ENCODE measurements around the gene TNFRSF6B.

- TF ChIP-seq SMC3 (IDR thresholded peaks at IDR 0.05) (no peak), POLR2A (IDR thresholded peaks at IDR 0.05; ENCODE audit: low read length) (no peak), MAZ (IDR thresholded peaks at IDR 0.05; ENCODE audit: borderline replicate concordance, low read depth, low read length) (no peak), EP300 (IDR thresholded peaks at IDR 0.05) (no peak), KDM1A (IDR thresholded peaks at IDR 0.05; ENCODE audit: low read depth) (no peak), RAD21 (conservative IDR thresholded peaks at IDR 0.05 in 1 of 2, IDR thresholded peaks at IDR 0.05 in 1 of 2) (no peak), SREBF2 (IDR thresholded peaks at IDR 0.05) (no peak), MAX (IDR thresholded peaks at IDR 0.05) (no peak), NFE2L2 (conservative IDR thresholded peaks at IDR 0.05; ENCODE audit: low read length) (no peak), KDM5A (IDR thresholded peaks at IDR 0.05) (no peak), FOSB (CRISPR knock-in tag; IDR thresholded peaks at IDR 0.05) (no peak)
- TF ChIP-seq, protein P1, sequence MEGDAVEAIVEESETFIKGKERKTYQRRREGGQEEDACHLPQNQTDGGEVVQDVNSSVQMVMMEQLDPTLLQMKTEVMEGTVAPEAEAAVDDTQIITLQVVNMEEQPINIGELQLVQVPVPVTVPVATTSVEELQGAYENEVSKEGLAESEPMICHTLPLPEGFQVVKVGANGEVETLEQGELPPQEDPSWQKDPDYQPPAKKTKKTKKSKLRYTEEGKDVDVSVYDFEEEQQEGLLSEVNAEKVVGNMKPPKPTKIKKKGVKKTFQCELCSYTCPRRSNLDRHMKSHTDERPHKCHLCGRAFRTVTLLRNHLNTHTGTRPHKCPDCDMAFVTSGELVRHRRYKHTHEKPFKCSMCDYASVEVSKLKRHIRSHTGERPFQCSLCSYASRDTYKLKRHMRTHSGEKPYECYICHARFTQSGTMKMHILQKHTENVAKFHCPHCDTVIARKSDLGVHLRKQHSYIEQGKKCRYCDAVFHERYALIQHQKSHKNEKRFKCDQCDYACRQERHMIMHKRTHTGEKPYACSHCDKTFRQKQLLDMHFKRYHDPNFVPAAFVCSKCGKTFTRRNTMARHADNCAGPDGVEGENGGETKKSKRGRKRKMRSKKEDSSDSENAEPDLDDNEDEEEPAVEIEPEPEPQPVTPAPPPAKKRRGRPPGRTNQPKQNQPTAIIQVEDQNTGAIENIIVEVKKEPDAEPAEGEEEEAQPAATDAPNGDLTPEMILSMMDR (IDR thresholded peaks at IDR 0.05): no peak
- TF ChIP-seq, protein P2, sequence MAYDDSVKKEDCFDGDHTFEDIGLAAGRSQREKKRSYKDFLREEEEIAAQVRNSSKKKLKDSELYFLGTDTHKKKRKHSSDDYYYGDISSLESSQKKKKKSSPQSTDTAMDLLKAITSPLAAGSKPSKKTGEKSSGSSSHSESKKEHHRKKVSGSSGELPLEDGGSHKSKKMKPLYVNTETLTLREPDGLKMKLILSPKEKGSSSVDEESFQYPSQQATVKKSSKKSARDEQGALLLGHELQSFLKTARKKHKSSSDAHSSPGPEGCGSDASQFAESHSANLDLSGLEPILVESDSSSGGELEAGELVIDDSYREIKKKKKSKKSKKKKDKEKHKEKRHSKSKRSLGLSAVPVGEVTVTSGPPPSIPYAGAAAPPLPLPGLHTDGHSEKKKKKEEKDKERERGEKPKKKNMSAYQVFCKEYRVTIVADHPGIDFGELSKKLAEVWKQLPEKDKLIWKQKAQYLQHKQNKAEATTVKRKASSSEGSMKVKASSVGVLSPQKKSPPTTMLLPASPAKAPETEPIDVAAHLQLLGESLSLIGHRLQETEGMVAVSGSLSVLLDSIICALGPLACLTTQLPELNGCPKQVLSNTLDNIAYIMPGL (CRISPR knock-in tag; IDR thresholded peaks at IDR 0.05; ENCODE audit: borderline replicate concordance): no peak
- TF ChIP-seq, protein P3, sequence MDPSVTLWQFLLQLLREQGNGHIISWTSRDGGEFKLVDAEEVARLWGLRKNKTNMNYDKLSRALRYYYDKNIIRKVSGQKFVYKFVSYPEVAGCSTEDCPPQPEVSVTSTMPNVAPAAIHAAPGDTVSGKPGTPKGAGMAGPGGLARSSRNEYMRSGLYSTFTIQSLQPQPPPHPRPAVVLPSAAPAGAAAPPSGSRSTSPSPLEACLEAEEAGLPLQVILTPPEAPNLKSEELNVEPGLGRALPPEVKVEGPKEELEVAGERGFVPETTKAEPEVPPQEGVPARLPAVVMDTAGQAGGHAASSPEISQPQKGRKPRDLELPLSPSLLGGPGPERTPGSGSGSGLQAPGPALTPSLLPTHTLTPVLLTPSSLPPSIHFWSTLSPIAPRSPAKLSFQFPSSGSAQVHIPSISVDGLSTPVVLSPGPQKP (IDR thresholded peaks at IDR 0.05; ENCODE audit: low read depth, low read length): no peak
These were observed 47.4 kb upstream of the TNFRSF6B start for GRCh38 chr20:63648895-63649589.
